Aorta (tissue), 5 donors: ENCODE results near the gene MYH4. TPM values are rescaled to one million over a fixed set of nuclear protein-coding genes. Genes with fewer than 3 reads are reported as not detected.

Experiments
- ATAC-seq: fragments of 200-7000 bp; cut with Tn5 transposase; one replicate; pipeline ENCODE4 v1.9.1; 2022; ENCODE audit warnings: moderate library complexity; ENCODE audit not compliant: low FRiP score
- DNase-seq, 2 donors: peaks; one replicate each; pipeline ENCODE4 v3.0.0-alpha.2; 2020
- H3K27ac ChIP-seq, 2 donors: one replicate each; pipeline ENCODE4 v1.5.1; 2013; ENCODE audit warnings: low read length in 2 of 2, mild to moderate bottlenecking in 2 of 2, moderate library complexity in 2 of 2, control low read depth in 1 of 2, inconsistent platforms in 1 of 2, low read depth in 1 of 2
- H3K27me3 ChIP-seq, 2 donors: one replicate each; pipeline ENCODE4 v1.6.1; 2013; ENCODE audit warnings: control low read depth in 1 of 2, low read length in 1 of 2, mild to moderate bottlenecking in 1 of 2, moderate library complexity in 1 of 2; ENCODE audit not compliant: insufficient read depth in 2 of 2, control insufficient read depth in 1 of 2
- H3K36me3 ChIP-seq, 2 donors: one replicate each; pipeline ENCODE4 v1.6.1; 2013; ENCODE audit warnings: control low read depth in 1 of 2, low read length in 1 of 2, mild to moderate bottlenecking in 1 of 2; ENCODE audit not compliant: insufficient read depth in 2 of 2, control insufficient read depth in 1 of 2
- H3K4me1 ChIP-seq, 2 donors: one replicate each; pipeline ENCODE4 v1.6.1; 2013; ENCODE audit warnings: low read length in 2 of 2, control low read depth in 1 of 2, mild to moderate bottlenecking in 1 of 2, moderate library complexity in 1 of 2; ENCODE audit not compliant: insufficient read depth in 2 of 2, control insufficient read depth in 1 of 2
- H3K4me3 ChIP-seq, 2 donors: one replicate each; pipeline ENCODE4 v1.5.1; 2013; ENCODE audit warnings: low read length in 2 of 2, control low read depth in 1 of 2, mild to moderate bottlenecking in 1 of 2
- H3K9me3 ChIP-seq: one replicate; pipeline ENCODE4 v1.6.1; 2013; ENCODE audit warnings: mild to moderate bottlenecking, low read length; ENCODE audit not compliant: control insufficient read depth
- WGBS, 2 donors: extraction: QIAGEN DNeasy Blood & Tissue Kit; methylation state at CpG; one replicate each; pipeline ENCODE4 v1.1.7; 2013; 5-methylcytosine and 5-hydroxymethylcytosine counted together
- intact Hi-C, 2 donors: fragments of 100-400 bp; cut with DNase I; formaldehyde crosslinking; loops; one replicate each; pipeline versions ENCODE4 v1.14.2 to v1.15.0; 2022
- polyA plus RNA-seq, 2 donors: library from polyadenylated mRNA; stranded (reverse); fragments of 200-250 nt; gene quantifications; one replicate each; pipeline ENCODE4 v1.2.3, GENCODE V29; 2013
- total RNA-seq, 2 donors: library from RNA; stranded (reverse); fragmentation: NEBNext Ultra II Directional; extraction: Animal tissue kit (Norgen Biotek cat#: 25700); gene quantifications; one replicate each; pipeline ENCODE4 v1.2.1, GENCODE V29; 2021
- donor health status: healthy with polysubstance abuse.
- donor health status: Bipolar disorder and iron deficiency.
- donor health status: DM: no; HTN: no; CAD: no.
- donor health status: DM: no; HTN: no; CAD: no.
- donor health status: DM: yes; HTN: yes; CAD: no.

MYH4 gene
- total and polyA plus RNA-seq, 4 donors: not detected

GRCh38 chr17:10482252-10482651 lies 12.9 kb upstream of the MYH4 start:
- WGBS, 2 donors: 62 to 68% methylated on average over 1 of the region's 1 CpG
- Histone ChIP-seq H3K27ac (no peak overlapping the region), H3K9me3 (no peaks in the 10 kb centered on the region), H3K4me1 (no peaks in the 10 kb centered on the region), H3K27me3 (no peaks in the 10 kb centered on the region), H3K36me3 (no peaks in the 10 kb centered on the region), H3K4me3 (no peak overlapping the region)
- intact Hi-C loops: no loop called here
- DNase-seq (no peak), ATAC-seq (no peak)

DNA sequence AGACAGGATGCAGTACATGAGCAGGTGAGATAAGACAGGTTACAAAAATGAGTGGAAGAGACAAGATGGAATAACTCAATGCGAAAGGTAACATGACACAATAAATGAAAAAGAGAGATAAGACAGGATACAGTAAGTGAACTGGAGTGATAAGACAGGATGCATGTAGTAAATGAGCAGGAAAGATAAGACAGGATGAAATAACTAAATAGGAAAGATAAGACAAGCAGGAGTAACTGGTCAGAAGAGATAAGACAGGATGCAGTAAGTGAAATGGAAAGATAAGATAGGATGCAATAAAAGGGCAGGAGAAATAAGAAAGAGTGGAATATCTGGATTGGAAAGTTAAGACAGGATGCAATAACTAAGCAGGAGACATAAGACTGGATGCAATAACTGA lies 8.3 kb upstream of the MYH4 start:
- intact Hi-C loops: no loop called here
- DNase-seq: no peak
- H3K9me3 ChIP-seq: no peaks in the 10 kb centered on the region
- no peak overlapping the region for H3K4me3 ChIP-seq
- H3K4me1 ChIP-seq: no peaks in the 10 kb centered on the region
- H3K27me3 ChIP-seq: no peaks in the 10 kb centered on the region
- no peak for ATAC-seq
- WGBS, 2 donors: 79 to 93% methylated on average over 1 of the region's 1 CpG
- H3K27ac ChIP-seq: no peak overlapping the region
- H3K36me3 ChIP-seq: no peaks in the 10 kb centered on the region

DNA sequence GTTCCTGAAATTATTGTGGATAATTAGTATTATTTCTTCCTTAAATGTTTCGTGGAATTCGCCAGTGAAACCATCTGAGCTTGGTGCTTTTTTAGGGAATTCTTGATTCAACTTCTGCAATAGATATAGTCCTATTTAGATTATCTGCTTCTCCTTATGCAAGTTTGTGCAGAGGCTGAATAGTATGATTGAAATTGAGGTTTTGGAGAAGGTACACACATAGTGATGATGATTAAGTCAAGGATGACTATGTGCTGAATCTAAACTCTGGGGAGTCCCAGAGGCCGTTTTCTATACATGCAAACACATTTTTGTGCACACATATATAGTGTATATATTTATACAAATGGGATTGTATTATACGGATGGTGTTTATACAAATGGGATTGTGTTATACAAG lies 5.2 kb upstream of the MYH4 start:
- no peaks in the 10 kb centered on the region for H3K27me3 ChIP-seq
- WGBS, 2 donors: 78% methylated on average over 4 of the region's 4 CpGs
- H3K4me1 ChIP-seq: no peaks in the 10 kb centered on the region
- H3K27ac ChIP-seq: no peak overlapping the region
- intact Hi-C loops: no loop called here
- DNase-seq (no peak), ATAC-seq (no peak)
- no peaks in the 10 kb centered on the region for H3K9me3 ChIP-seq
- no peak overlapping the region for H3K4me3 ChIP-seq
- no peaks in the 10 kb centered on the region for H3K36me3 ChIP-seq

DNA sequence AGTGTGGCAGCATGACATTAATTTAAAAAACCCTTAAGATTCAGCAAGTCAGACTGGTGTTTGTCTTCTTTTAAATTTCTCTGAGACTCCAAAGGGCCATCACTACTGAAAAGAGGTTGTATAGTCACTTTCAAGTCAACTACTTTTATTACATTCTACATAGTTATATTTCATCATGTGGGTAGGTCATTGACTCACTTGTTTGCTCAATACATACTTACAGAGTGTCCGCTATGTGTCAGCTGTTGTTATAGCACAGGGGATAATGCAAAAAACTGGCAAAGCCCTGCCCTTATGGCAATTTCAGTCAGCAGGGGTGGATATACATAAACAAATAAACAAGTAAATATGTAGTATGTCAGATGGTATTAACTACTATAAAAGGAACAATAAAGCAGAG lies 2.5 kb upstream of the MYH4 start:
- DNase-seq: no peak
- 86 to 90% methylated on average over 1 of the region's 1 CpG for WGBS, 2 donors
- intact Hi-C loops: no loop called here

GRCh38 chr17:10463402-10463801 lies 6.0 kb downstream of the MYH4 start:
- no peak for ATAC-seq
- Histone ChIP-seq H3K27ac (no peak overlapping the region), H3K4me3 (no peak overlapping the region), H3K27me3 (no peaks in the 10 kb centered on the region), H3K36me3 (no peaks in the 10 kb centered on the region), H3K4me1 (no peaks in the 10 kb centered on the region), H3K9me3 (peaks cover 1% of the 10 kb centered on the region)
- DNase-seq: no peak
- 61 to 64% methylated on average over 4 of the region's 4 CpGs for WGBS, 2 donors
- intact Hi-C loops: no loop called here

More for the DNA sequence above, 2.5 kb upstream of the MYH4 start:
- H3K4me1 ChIP-seq: no peaks in the 10 kb centered on the region
- no peaks in the 10 kb centered on the region for H3K36me3 ChIP-seq
- H3K9me3 ChIP-seq: no peaks in the 10 kb centered on the region
- H3K4me3 ChIP-seq: no peak overlapping the region
- no peaks in the 10 kb centered on the region for H3K27me3 ChIP-seq
- no peak for ATAC-seq
- no peak overlapping the region for H3K27ac ChIP-seq

DNA sequence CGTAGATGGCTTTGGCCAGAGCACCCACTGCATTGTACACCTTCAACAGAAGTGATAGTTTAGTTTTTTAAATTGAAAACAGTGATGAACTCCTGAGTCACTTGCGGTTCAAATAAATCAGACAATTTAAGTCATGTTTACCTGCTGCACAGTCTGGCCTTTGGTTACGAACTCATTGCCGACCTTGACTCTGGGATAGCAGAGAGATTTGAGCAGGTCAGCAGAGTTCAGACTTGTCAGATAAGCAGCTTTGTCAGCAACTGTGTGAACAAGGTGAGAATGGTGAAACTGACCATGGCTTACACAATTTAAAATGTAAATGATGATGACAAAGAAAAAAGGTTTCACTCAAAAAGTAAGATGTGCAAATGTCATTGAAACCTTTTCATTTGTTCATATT lies 9.3 kb downstream of the MYH4 start:
- Histone ChIP-seq H3K4me1 (no peaks in the 10 kb centered on the region), H3K27me3 (no peaks in the 10 kb centered on the region), H3K27ac (no peak overlapping the region), H3K4me3 (no peak overlapping the region), H3K36me3 (no peaks in the 10 kb centered on the region), H3K9me3 (no peaks in the 10 kb centered on the region)
- 79% methylated on average over 4 of the region's 4 CpGs for WGBS, 2 donors
- no peak for ATAC-seq
- intact Hi-C loops: no loop called here
- DNase-seq: no peak

DNA sequence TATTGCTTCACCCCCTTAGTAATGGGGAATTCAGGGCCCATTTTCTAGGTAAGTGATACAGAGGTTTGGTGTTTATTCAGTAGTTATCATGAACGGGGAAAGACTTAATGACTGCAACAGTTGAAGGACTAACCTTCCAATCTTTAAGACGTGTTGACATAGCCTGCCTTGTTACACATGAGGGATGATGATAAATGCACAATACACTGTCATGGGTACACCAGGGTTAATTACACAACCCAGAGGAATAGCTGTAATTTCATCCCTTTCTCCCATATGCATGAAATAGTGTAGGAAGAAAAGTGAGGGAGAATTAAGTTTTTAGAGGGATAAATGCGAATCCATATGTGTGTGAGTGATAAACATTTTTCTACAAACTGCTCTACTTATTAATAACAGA lies 10.7 kb downstream of the MYH4 start:
- no peak overlapping the region for H3K4me3 ChIP-seq
- H3K27me3 ChIP-seq: no peaks in the 10 kb centered on the region
- H3K4me1 ChIP-seq: no peaks in the 10 kb centered on the region
- intact Hi-C loops: no loop called here
- no peak for DNase-seq
- WGBS, 2 donors: 37 to 38% methylated on average over 3 of the region's 3 CpGs
- H3K9me3 ChIP-seq: no peaks in the 10 kb centered on the region
- H3K36me3 ChIP-seq: no peaks in the 10 kb centered on the region
- no peak for ATAC-seq
- no peak overlapping the region for H3K27ac ChIP-seq

- DNase-seq: no peak
- H3K4me1 ChIP-seq: no peaks in the 10 kb centered on the region
- intact Hi-C loops: no loop called here
- no peak overlapping the region for H3K27ac ChIP-seq
- H3K27me3 ChIP-seq: no peaks in the 10 kb centered on the region
- 22 to 33% methylated on average over 1 of the region's 1 CpG for WGBS, 2 donors
- no peak overlapping the region for H3K4me3 ChIP-seq
- H3K9me3 ChIP-seq: no peaks in the 10 kb centered on the region
- no peaks in the 10 kb centered on the region for H3K36me3 ChIP-seq
- ATAC-seq: no peak
These were observed 11.4 kb downstream of the MYH4 start for GRCh38 chr17:10457952-10458351.

DNA sequence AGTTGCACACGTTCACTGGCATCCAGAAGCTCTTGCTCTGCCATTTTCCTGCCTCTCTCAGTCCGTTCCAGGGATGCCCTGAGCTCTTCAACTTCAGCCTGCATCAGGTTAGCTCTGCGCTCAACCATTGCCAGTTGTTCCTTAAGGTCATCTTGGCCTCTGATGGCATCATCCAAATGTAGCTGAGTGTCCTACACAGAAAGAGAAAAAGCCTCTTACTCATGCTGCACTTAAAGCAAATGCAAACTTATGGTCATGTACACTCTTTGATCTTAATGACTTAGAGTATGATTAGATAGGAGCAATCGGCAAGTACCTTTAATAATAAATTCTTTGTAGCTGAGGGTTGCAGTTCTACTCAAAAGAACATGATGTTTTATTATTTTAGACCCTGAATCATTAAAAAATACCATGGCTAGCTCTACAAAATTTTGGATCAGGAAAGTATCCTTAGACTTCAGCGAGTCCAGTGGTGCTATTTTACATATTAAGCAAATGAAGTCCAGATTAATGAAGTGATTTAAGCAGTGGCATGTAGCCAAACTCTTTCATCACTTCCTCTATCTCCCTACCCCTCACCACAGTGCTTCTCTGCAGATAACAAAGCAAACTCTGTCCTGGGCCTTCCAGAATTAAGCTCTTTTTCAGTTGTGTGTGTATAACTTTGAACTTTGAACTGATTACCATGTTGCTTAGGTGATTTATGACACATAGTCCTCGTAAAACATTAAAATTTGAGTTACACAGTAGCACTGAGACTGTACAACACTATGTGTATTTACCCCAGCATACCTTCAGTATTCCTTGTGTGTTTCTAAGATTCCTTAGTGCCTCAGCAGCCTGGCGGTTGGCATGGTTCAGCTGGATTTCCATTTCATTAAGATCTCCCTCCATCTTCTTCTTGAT lies 22.1 kb downstream of the MYH4 start:
- Histone ChIP-seq H3K4me1 (no peaks in the 10 kb centered on the region), H3K36me3 (no peaks in the 10 kb centered on the region), H3K4me3 (no peak overlapping the region), H3K27ac (no peak overlapping the region), H3K27me3 (no peaks in the 10 kb centered on the region), H3K9me3 (peaks cover 1% of the 10 kb centered on the region)
- DNase-seq: no peak
- 67 to 73% methylated on average over 7 of the region's 7 CpGs for WGBS, 2 donors
- ATAC-seq: no peak
- intact Hi-C loops: no loop called here
